NCI-H1930 (cell line): ENCODE results near the gene CXCL13.
"Not testable (repeated sequence)": the region's sequence is repeated elsewhere in the genome, so short reads cannot be mapped to it uniquely, and the experiment has no call there.

ENCODE experiments used
- DNase-seq, 2 experiments: peaks; one replicate each; lab custom pipeline; 2025; lab: John Stamatoyannopoulos, UW

Gene CXCL13, protein sequence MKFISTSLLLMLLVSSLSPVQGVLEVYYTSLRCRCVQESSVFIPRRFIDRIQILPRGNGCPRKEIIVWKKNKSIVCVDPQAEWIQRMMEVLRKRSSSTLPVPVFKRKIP

GRCh38 chr4:77605210-77605902, at the start of gene CXCL13:
TSS of gene CXCL13 (plus strand) at chr4:77605820. CDS start at chr4:77605866, 46 bp downstream.
- no peak for DNase-seq

DNA sequence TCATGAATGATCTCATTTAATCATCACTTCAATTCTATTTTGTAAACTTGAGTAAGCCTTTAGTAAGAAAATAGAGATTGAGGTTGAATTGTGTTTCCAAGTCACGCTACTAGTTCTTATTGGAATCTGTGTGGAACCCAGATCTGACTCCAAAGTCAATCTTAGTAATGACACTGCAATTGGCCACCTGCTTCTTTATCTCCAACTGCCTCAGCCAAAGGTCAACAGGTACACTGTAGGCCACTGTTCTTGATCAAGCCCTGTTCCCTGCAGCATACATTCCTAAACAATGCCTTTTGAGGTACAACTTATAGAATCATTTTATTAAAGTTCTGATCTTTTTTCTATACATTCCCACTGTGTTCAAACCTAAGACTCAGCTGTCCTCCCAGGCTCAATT, 45.5 kb upstream of the CXCL13 start:
- no peak for DNase-seq

- DNase-seq = not testable (repeated sequence)
Observed at GRCh38 chr4:77561720-77562119, 43.9 kb upstream of the CXCL13 start.

DNA sequence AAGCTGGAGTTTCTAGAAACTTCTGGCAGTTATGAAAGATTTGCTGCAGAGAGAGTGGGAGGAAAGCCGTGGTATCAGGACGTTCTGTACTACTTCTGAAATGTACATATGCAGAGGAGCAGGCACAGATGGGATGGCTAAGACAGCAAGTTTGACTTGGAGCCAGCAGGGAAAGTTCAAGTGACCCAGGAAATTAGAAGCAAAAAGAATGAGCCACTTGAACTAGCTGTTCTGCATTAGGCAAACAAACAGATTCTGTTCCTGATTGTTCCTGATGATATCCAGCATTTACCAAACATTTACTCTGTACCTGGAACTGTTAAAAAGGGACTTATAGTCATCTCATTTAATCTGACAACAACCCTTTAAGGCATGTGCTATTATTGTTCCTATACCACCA, 41.4 kb upstream of the CXCL13 start:
- no peak for DNase-seq

- no peak for DNase-seq
Observed at GRCh38 chr4:77566148-77566547, 39.5 kb upstream of the CXCL13 start.

DNA sequence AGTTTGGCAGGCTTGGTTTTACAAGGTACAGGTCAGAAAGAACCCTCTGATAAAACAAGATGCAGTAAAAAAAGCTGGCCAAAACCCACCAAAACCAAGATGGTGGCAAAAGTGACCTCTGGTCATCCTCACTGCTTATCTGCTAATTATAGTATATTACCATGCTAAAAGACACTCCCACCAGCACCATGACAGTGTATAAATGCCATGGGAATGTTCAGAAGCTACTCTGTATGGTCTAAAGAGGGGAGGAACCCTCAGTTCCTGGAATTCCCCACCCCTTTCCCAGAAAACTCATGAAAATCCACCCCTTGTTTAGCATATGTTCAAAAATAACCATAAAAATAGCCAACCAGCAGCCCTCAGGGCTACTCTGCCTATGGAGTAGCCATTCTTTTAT, 38.1 kb upstream of the CXCL13 start:
- no peak for DNase-seq

- DNase-seq = not testable (repeated sequence)
Observed at GRCh38 chr4:77570508-77571214, 35.0 kb upstream of the CXCL13 start.

DNA sequence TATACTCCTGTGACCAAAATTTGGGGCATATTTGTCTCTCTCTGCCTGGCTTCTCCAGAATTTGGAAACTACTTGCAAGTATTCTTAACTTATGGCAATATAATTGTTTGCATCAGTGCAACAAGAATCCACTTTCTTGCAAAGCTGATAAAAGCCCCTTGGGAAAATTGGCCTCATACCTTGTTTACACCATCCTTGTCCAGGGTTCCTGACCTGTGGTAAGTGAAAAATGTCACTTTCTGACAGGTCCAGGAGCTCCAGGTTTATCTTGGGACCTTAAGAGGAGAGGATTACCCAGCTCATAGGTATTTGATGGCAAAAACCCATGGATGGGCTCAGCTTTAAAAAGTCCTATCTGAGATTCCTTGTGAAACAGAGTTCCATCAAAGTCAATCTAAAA, 29.3 kb upstream of the CXCL13 start:
- no peak for DNase-seq

DNA sequence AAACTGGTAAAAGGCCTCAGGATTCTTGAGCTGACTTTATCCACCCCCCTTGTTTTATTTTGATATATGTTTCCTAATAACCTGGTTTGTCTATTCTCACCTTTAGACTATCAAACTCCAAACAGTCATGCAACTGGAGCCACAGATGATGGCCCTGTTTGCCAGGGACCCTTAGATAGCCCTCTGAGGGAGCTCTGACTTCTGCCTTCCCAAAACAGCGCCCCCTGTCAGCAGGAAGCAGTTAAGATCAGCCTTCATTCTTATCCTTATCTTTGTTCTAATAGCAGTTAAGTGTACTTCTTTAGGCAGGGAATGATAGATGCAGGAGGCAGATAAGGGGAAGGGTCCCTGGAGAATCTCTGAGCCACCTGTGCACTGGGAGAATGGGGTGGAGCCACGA, 27.5 kb upstream of the CXCL13 start:
- DNase-seq = no peak

- no peak for DNase-seq
Observed at GRCh38 chr4:77579406-77580076, 26.1 kb upstream of the CXCL13 start.

GRCh38 chr4:77581724-77582123, 23.9 kb upstream of the CXCL13 start:
- DNase-seq = no peak

DNA sequence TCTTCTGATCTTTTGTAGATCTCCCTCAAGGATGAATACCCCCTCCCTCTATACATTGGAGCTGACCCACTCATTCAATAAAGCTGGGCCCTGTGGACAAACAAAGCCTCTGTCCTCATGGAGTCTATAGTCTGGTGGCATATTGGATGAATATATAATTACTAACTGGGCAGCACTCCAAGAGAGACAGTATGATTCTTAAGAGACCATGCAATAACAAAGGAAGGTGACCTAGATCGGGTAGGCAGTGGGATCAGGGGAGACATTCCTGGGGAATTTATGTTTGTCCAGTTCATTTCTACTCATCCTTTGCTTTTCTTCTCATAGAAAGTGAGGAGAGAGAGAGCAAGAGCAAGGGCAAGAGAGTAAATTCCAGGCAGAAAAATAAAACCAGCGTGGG, 23.5 kb upstream of the CXCL13 start:
- no peak for DNase-seq

GRCh38 chr4:77582711-77583110, 22.9 kb upstream of the CXCL13 start:
- DNase-seq = no peak

GRCh38 chr4:77586951-77587383, 18.7 kb upstream of the CXCL13 start:
- no peak for DNase-seq

GRCh38 chr4:77590482-77590881, 15.1 kb upstream of the CXCL13 start:
- DNase-seq = no peak

DNA sequence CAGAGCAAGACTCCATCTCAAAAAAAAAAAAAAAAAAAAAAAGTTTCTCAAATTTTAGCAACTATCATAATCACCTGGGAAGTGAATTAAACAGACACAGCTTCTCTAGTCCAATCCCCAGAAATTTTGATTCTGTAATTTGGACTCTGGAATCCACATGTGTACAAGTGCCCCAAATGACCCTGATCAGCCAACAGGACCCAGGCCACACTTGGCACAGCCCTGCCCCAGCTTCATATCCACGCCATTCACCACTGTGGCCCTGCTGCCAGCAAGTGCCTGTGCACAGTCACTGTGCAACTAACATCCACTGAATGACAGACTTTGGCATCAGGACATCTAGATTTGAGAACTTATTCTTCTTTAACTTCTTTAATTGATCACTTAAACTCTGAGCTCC, 14.1 kb upstream of the CXCL13 start:
- no peak for DNase-seq

DNA sequence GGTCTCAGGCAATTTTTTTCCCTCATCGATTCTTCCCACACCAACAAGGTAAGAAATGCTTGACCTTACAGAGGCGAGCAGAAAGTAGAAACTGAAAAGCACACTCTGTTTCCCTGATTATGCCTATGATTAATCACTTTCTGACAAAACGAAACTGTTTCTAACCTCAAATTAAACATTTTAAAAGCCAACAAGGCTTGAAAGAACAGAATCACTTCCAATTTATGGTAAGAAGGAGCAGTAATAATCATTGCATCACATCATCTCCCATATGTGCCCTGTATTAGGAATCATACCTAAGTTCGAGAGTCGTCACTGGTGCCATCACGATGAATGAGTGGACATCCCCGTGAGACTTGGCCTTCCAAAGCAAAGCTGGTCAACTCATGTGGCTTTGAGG, 12.5 kb upstream of the CXCL13 start:
- DNase-seq = no peak

GRCh38 chr4:77593993-77594392, 11.6 kb upstream of the CXCL13 start:
- no peak for DNase-seq

DNA sequence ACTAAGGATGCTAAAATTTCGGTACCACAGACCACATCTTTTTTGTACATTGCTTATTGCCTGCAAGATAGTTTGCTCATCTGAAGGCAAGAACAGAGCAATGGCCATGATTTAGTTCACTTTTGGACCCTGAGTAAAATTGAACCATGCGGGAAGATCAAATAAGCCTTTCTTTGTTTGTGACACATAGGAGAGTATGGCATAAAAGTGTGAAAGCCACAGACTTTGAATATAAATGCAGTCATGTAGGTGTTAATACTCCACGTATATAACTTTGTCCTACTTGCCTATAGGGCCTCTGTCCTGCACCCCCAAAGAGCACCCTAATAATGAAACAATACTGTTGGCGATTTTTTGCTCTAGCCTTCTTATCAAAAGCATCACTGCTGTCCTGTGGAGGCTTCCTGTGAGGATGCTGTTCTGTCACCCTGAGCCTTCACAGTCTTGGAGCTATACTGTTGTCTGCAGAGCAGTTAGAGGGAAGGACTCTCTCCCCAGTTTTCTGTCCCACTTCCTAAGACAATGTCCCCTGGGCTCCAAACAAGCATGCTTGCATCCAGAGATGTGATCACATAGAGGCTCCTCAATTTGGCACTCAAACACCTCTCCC, 10.2 kb upstream of the CXCL13 start:
- DNase-seq = no peak

DNA sequence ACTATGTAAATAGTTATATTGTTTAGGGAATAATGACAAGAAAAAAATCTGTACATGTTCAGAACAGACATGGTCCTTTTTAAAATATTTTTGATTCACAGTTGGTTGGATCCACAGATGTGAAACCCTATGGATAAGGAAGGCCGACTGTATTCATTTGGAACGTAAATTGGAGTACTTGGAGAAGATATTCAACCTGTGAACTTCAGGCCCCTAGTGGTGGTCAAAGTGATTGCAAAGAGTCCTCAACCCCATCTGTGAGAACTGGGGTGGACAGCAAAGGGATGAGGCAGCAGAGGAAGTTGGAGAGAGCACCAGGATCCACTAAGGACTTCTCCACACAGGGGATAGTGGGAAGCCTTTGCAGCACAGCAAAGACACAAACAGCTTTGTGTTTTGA, 6.2 kb upstream of the CXCL13 start:
- DNase-seq = peak in 1 of 2 experiments; percentile 4

DNA sequence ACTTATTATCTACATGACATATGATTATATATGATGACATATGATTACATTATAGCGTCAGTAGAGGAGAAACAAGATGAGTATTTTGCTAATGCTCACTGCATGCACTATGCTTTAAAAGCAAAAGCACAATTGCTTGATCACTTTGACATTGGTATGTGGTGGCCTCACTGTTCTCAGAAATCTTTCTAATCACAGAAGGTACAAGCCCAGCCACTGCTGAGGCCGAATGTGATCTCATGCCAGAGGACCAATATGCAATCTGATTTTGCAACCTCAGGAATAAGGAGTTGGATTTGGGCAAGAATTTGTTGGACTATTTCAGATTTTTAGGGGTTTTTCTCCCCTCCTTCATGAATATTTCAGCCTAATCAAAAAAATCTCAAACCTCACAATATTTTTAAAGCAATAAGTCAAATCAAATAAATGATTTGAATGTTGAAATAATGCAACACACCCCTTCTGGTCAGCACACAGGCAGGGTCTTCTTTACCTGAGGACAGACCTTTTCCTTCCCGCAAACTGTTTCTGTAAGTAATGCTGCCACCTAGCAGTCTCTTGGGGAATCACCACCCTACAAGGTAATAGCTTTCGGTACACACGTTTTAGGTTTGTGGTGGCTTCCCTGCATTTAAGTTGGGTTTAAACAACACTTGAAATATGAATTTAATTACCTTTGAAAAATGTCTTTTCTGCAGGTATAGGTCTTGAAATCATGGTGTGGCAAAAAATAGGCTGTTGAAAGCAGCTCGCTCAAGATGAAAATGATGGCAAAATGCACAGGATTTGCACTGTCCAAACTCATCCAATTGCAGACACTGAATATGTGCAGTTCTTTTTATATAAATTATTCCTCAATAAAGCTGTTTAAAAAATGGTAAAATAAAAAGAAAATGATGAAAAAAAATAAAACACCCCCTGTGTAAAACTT, 4.8 kb upstream of the CXCL13 start:
- DNase-seq = peak in 1 of 2 experiments; percentile 16
